CD8-positive, alpha-beta memory T cell (primary cell): ENCODE results near the gene KIF19. TPM values are rescaled to one million over a fixed set of nuclear protein-coding genes. Genes with fewer than 3 reads are reported as not detected.

Source experiments
- CTCF ChIA-PET: fragments of 350-600 bp; sonication (Branson Sonifier 250); formaldehyde crosslinking; loops from one replicate; lab custom pipeline; 2021; ENCODE audit warnings: antibody characterized with exemption; lab: Charles Lee
- POLR2A ChIA-PET: fragments of 350-600 bp; sonication (Branson Sonifier 250); formaldehyde crosslinking; loops from one replicate; lab custom pipeline; 2021; ENCODE audit warnings: antibody characterized with exemption; lab: Charles Lee
- DNase-seq, 5 donors: peaks; one replicate each; pipeline versions ENCODE4 v3.0.0 to v3.0.0-alpha.2; 2020 to 2022; ENCODE audit warnings: mixed read lengths in 1 of 5
- H3K27ac ChIP-seq: one replicate; pipeline ENCODE4 v1.7.0; 2013; ENCODE audit warnings: low read depth, mild to moderate bottlenecking, low read length, moderate library complexity
- H3K27me3 ChIP-seq: 2 replicates; pipeline ENCODE4 v1.7.0; 2013; ENCODE audit warnings: low read length, mild to moderate bottlenecking; ENCODE audit not compliant: insufficient read depth, poor library complexity, severe bottlenecking
- H3K36me3 ChIP-seq: 2 replicates; pipeline ENCODE4 v1.7.0; 2013; ENCODE audit warnings: mild to moderate bottlenecking, low read length, moderate library complexity; ENCODE audit not compliant: insufficient read depth
- H3K4me1 ChIP-seq: 2 replicates; pipeline ENCODE4 v1.7.0; 2013; ENCODE audit warnings: mild to moderate bottlenecking, low read length, moderate library complexity; ENCODE audit not compliant: insufficient read depth
- H3K4me3 ChIP-seq: 2 replicates; pipeline ENCODE4 v1.7.0; 2013; ENCODE audit warnings: mild to moderate bottlenecking, low read length
- H3K9me3 ChIP-seq: 2 replicates; pipeline ENCODE4 v1.7.0; 2013; ENCODE audit warnings: mild to moderate bottlenecking, low read length
- H3K27ac Mint-ChIP-seq, 8 donors: one replicate each; pipeline ENCODE4 v1.8.0; 2020 to 2021; ENCODE audit warnings: mixed read lengths in 8 of 8, mild to moderate bottlenecking in 6 of 8, inconsistent platforms in 3 of 8, moderate library complexity in 3 of 8
- H3K27me3 Mint-ChIP-seq, 2 donors: one replicate each; pipeline ENCODE4 v1.8.0; 2020 to 2021; ENCODE audit warnings: mixed read lengths in 2 of 2, mild to moderate bottlenecking in 1 of 2, moderate library complexity in 1 of 2
- H3K36me3 Mint-ChIP-seq, 3 donors: one replicate each; pipeline ENCODE4 v1.8.0; 2020 to 2021; ENCODE audit warnings: mixed read lengths in 3 of 3, inconsistent platforms in 1 of 3, mild to moderate bottlenecking in 1 of 3
- H3K4me1 Mint-ChIP-seq, 3 donors: one replicate each; pipeline ENCODE4 v1.8.0; 2020 to 2021; ENCODE audit warnings: mixed read lengths in 3 of 3, inconsistent platforms in 1 of 3, mild to moderate bottlenecking in 1 of 3
- H3K4me3 Mint-ChIP-seq, 7 donors: one replicate each; pipeline ENCODE4 v1.8.0; 2020 to 2021; ENCODE audit warnings: mixed read lengths in 7 of 7, mild to moderate bottlenecking in 6 of 7, moderate library complexity in 4 of 7, inconsistent platforms in 2 of 7
- H3K9me3 Mint-ChIP-seq, 5 donors: one replicate each; pipeline ENCODE4 v1.8.0; 2020 to 2022; ENCODE audit warnings: mixed read lengths in 5 of 5, mild to moderate bottlenecking in 3 of 5, moderate library complexity in 2 of 5, inconsistent platforms in 1 of 5
- polyA plus RNA-seq: library from polyadenylated mRNA; unstranded; fragments of 300-500 nt; fragmentation: Illumina TruSeq; gene quantifications from one replicate; pipeline ENCODE4 v1.2.3, GENCODE V29; 2021
- total RNA-seq, 2 experiments: library from RNA; stranded (reverse); gene quantifications; one replicate each; pipeline ENCODE4 v1.2.3, GENCODE V29; 2021

The KIF19 gene
- total and polyA plus RNA-seq, 3 experiments from 2014 or later = 0.20 to 3.4 (median 0.24) TPM

- ChIA-PET POLR2A (no interaction called here), CTCF (interaction anchor here (0.7 to 5.1 kb wide), 35 partner anchors 10 to 235 kb away, joined by 3 to 44 read pairs (median 4); partner anchors contain the start of gene CD300LB)
- Mint-ChIP-seq H3K36me3 (no peaks in the 10 kb centered on the region), H3K27ac (peak overlapping the region in 1 of 8 donors; percentile 76), H3K27me3 (peaks cover 0 to 5% of the 10 kb centered on the region in 2 donors), H3K4me1 (peaks cover 7 to 16% (median 10%) of the 10 kb centered on the region in 3 donors), H3K4me3 (peak overlapping the region; percentile 24 to 88 (median 65)), H3K9me3 (no peaks in the 10 kb centered on the region)
- Histone ChIP-seq H3K4me1 (peaks cover 19% of the 10 kb centered on the region), H3K27me3 (no peaks in the 10 kb centered on the region), H3K36me3 (no peaks in the 10 kb centered on the region), H3K9me3 (no peaks in the 10 kb centered on the region), H3K4me3 (peak overlapping the region; percentile 42), H3K27ac (no peak overlapping the region)
- DNase-seq = peak; percentile 45 to 75 (median 65)
Observed at GRCh38 chr17:74368341-74369081, 42.5 kb downstream of the KIF19 start.

DNA sequence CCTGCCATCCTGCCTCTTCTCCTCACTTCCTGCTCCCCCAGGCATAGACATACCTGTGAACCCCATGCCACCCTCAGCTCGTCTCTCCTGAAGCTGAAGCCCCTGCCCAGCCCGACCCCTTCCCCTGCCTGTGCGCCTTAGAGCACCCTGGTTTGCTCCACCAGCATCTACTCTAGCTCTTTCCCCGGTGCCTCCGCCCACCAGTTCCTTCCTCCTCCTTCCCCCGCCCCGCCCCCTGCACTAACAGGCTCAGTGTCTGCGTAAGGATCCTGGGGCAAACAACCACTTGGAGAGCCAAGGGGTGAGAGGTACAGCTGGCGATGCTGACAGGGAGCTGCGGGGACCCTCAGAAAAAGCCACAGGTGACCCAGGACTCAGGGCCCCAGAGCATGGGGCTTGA is 43.2 kb downstream of the KIF19 start:
- POLR2A ChIA-PET = no interaction called here
- Mint-ChIP-seq H3K36me3 (no peaks in the 10 kb centered on the region), H3K9me3 (no peaks in the 10 kb centered on the region), H3K4me1 (peaks cover 7 to 16% (median 10%) of the 10 kb centered on the region in 3 donors), H3K27me3 (peaks cover 0 to 5% of the 10 kb centered on the region in 2 donors), H3K4me3 (peak overlapping the region; percentile 24 to 88 (median 65)), H3K27ac (peak overlapping the region in 1 of 8 donors; percentile 76)
- CTCF ChIA-PET = interaction anchor here (0.9 to 5.1 kb wide), 22 partner anchors 10 to 235 kb away, joined by 3 to 44 read pairs (median 4); partner anchors contain the start of gene CD300LB
- Histone ChIP-seq H3K27ac (no peak overlapping the region), H3K9me3 (no peaks in the 10 kb centered on the region), H3K27me3 (no peaks in the 10 kb centered on the region), H3K36me3 (no peaks in the 10 kb centered on the region), H3K4me3 (peak overlapping the region; percentile 21), H3K4me1 (peaks cover 19% of the 10 kb centered on the region)
- peak in 3 of 5 donors; percentile 26 to 64 (median 40) for DNase-seq

DNA sequence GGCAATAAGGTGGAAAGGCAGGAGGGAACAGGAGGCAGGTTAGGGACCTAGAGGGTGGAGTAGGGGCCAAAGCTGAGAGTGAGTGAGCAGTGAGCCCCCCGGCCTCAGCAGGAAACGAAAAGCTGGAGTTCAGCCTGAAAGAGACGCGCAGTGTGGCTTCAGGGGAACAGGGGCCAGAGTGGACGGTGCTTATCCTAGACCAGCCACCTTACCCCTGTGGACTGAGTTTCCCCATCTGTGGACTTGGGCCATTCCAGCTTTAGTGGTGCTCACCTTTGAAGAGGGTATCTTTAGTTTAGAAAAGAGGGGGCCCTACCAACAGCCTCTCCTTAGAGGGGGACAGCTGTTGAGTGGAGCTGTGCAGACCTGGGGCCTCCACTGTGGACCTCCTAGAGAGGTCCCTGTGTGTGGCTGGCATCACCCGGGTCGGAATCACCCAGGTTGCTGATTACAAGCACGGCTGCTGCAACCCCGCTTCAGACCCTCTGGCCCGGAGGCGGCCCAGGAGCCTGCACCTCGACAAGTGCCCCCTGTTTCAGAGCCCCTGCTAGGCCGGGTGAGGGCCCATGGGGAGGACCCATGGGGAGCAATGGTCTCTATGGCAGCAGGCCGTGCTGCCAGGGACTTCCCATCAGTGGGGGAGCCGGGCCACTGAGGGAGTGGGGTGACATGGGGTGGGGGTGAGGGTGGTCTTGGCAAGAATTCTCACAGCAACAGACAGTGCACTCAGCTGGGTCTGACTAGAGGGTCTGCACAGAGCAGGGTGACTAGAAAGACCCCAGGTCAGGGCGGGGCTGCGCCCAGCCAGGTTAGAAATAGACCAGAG is 43.9 kb downstream of the KIF19 start:
- Histone ChIP-seq H3K4me1 (peaks cover 19% of the 10 kb centered on the region), H3K4me3 (no peak overlapping the region), H3K9me3 (no peaks in the 10 kb centered on the region), H3K36me3 (no peaks in the 10 kb centered on the region), H3K27ac (no peak overlapping the region), H3K27me3 (no peaks in the 10 kb centered on the region)
- H3K27ac Mint-ChIP-seq = peak overlapping the region in 1 of 8 donors; percentile 72
- H3K27me3 Mint-ChIP-seq = peaks cover 0 to 5% of the 10 kb centered on the region in 2 donors
- H3K36me3 Mint-ChIP-seq = no peaks in the 10 kb centered on the region
- ChIA-PET CTCF (interaction anchor here (0.9 to 5.1 kb wide), 12 partner anchors 10 to 163 kb away, joined by 3 to 44 read pairs (median 4); partner anchors contain the start of gene CD300LB), POLR2A (no interaction called here)
- H3K9me3 Mint-ChIP-seq = no peaks in the 10 kb centered on the region
- peaks cover 7 to 16% (median 10%) of the 10 kb centered on the region in 3 donors for H3K4me1 Mint-ChIP-seq
- no peak for DNase-seq
- H3K4me3 Mint-ChIP-seq = peak overlapping the region in 2 of 7 donors; percentile 24 to 65

GRCh38 chr17:74371653-74372147 is 45.7 kb downstream of the KIF19 start:
- Mint-ChIP-seq H3K27me3 (peaks cover 0 to 5% of the 10 kb centered on the region in 2 donors), H3K4me1 (peaks cover 7 to 16% (median 10%) of the 10 kb centered on the region in 3 donors), H3K27ac (no peak overlapping the region), H3K9me3 (no peaks in the 10 kb centered on the region), H3K36me3 (no peaks in the 10 kb centered on the region), H3K4me3 (no peak overlapping the region)
- no peaks in the 10 kb centered on the region for H3K9me3 ChIP-seq
- H3K27me3 ChIP-seq = no peaks in the 10 kb centered on the region
- CTCF ChIA-PET = interaction anchor here (1.0 kb wide), 1 partner anchor 9 kb away, joined by 4 read pairs; no protein-coding TSS in a partner anchor
- POLR2A ChIA-PET = no interaction called here
- H3K36me3 ChIP-seq = no peaks in the 10 kb centered on the region
- no peak overlapping the region for H3K27ac ChIP-seq
- H3K4me3 ChIP-seq = no peak overlapping the region
- H3K4me1 ChIP-seq = peaks cover 19% of the 10 kb centered on the region
- DNase-seq = no peak

DNA sequence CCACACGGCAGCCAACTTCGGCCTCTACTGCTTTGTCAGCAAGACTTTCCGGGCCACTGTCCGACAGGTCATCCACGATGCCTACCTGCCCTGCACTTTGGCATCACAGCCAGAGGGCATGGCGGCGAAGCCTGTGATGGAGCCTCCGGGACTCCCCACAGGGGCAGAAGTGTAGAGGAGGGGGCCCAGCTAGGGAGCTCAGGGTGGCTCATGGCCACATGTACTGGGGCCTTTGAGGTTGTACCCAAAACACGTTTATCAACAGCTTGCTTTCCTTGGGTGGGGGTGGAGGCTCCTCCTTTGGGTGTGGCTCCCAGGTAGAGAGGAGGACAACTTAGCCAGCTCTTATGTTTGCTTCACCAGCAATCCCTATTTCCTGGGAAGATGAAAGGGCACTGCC is 46.4 kb downstream of the KIF19 start:
- Histone ChIP-seq H3K27me3 (no peaks in the 10 kb centered on the region), H3K36me3 (no peaks in the 10 kb centered on the region), H3K4me1 (peaks cover 19% of the 10 kb centered on the region), H3K27ac (no peak overlapping the region), H3K4me3 (no peak overlapping the region), H3K9me3 (no peaks in the 10 kb centered on the region)
- no peak for DNase-seq
- Mint-ChIP-seq H3K36me3 (no peaks in the 10 kb centered on the region), H3K27ac (no peak overlapping the region), H3K27me3 (peaks cover 0 to 5% of the 10 kb centered on the region in 2 donors), H3K4me3 (no peak overlapping the region), H3K9me3 (no peaks in the 10 kb centered on the region), H3K4me1 (peaks cover 7 to 16% (median 10%) of the 10 kb centered on the region in 3 donors)
- CTCF ChIA-PET = interaction anchor here (0.6 to 0.8 kb wide), 2 partner anchors 73 to 85 kb away, joined by 3 read pairs; no protein-coding TSS in a partner anchor
- POLR2A ChIA-PET = no interaction called here

- no peaks in the 10 kb centered on the region for H3K9me3 Mint-ChIP-seq
- no peaks in the 10 kb centered on the region for H3K36me3 Mint-ChIP-seq
- POLR2A ChIA-PET = no interaction called here
- no peak overlapping the region for H3K4me3 Mint-ChIP-seq
- Histone ChIP-seq H3K4me3 (no peak overlapping the region), H3K27me3 (no peaks in the 10 kb centered on the region), H3K9me3 (no peaks in the 10 kb centered on the region), H3K4me1 (peaks cover 12% of the 10 kb centered on the region), H3K27ac (no peak overlapping the region), H3K36me3 (no peaks in the 10 kb centered on the region)
- DNase-seq = no peak
- H3K27me3 Mint-ChIP-seq = peaks cover 0 to 5% of the 10 kb centered on the region in 2 donors
- no peak overlapping the region for H3K27ac Mint-ChIP-seq
- CTCF ChIA-PET = interaction anchor here (0.7 to 3.9 kb wide), 2 partner anchors 83 to 120 kb away, joined by 5 to 14 read pairs; no protein-coding TSS in a partner anchor
- H3K4me1 Mint-ChIP-seq = peaks cover 5 to 7% (median 6%) of the 10 kb centered on the region in 3 donors
Observed at GRCh38 chr17:74373838-74374606, 48.0 kb downstream of the KIF19 start.

- Mint-ChIP-seq H3K27me3 (no peaks in the 10 kb centered on the region), H3K36me3 (no peaks in the 10 kb centered on the region), H3K27ac (no peak overlapping the region), H3K4me1 (peaks cover 2 to 7% (median 4%) of the 10 kb centered on the region in 3 donors), H3K9me3 (no peaks in the 10 kb centered on the region), H3K4me3 (no peak overlapping the region)
- no peaks in the 10 kb centered on the region for H3K27me3 ChIP-seq
- ChIA-PET POLR2A (no interaction called here), CTCF (interaction anchor here (1.6 to 3.9 kb wide), 2 partner anchors 82 to 118 kb away, joined by 3 to 14 read pairs; no protein-coding TSS in a partner anchor)
- no peak for DNase-seq
- H3K36me3 ChIP-seq = no peaks in the 10 kb centered on the region
- no peak overlapping the region for H3K27ac ChIP-seq
- H3K4me1 ChIP-seq = peaks cover 12% of the 10 kb centered on the region
- no peaks in the 10 kb centered on the region for H3K9me3 ChIP-seq
- no peak overlapping the region for H3K4me3 ChIP-seq
Observed at GRCh38 chr17:74374858-74375257, 48.8 kb downstream of the KIF19 start.
